Activated CD4-positive, CD25-positive, alpha-beta regulatory T cell (primary cell): ENCODE results near the gene CCDC196.

Experiments
- DNase-seq, 4 experiments: peaks; one replicate each; lab custom pipeline; 2025; lab: John Stamatoyannopoulos, UW

Gene CCDC196

DNA sequence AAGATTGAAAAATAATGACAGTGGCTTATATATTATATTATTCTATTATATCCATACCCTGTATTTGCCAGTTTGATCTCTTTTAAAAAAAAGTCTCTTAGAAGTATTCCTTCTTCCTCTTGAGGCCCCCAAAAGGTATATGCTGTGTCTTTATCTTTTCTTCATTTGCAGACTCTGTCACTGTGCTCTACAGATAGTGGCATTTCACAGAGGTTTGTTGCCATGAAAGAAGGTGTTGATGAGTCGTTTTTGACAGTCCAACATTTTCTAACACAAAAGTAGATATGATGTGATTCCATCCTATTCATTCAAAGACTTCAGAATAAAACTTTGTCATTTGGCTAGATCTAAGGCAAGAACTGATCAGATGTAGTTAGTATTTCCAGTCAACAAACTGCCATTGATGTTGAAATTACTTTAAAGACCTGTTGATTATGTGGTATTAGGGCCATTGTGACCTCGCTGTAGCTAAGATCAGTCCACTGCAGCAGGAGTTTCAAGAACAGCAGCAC is at the start of gene CCDC196:
CCDC196 (plus strand) TSS at position 462 of the 512 bp plus-strand sequence. CDS start 132 bp downstream, outside the sequence.
- no peak for DNase-seq

- no peak for DNase-seq
Observed at GRCh38 chr14:66440801-66441200, 45.4 kb upstream of the CCDC196 start.

GRCh38 chr14:66442953-66443571 is 43.1 kb upstream of the CCDC196 start:
- no peak for DNase-seq

GRCh38 chr14:66443785-66444184 is 42.4 kb upstream of the CCDC196 start:
- DNase-seq: no peak

- DNase-seq: no peak
Observed at GRCh38 chr14:66444271-66444927, 41.8 kb upstream of the CCDC196 start.

DNA sequence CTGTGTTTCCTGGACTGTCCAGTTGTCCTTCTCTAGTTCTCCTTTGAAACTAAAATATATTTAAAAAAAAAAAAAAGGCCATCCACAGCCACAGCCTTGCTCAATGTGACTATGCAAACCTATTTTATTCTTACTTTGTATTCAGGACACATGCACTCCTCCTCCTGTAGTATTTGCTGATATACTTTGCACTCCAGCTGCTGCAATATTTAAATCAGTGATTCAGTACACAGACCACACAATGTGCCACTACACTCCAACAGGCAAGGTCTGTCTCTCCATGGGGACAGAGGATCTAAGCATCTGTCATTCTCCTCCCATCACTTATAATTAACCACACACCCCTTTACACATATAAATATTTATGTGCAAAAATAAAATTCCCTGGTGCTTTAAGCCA is 40.2 kb upstream of the CCDC196 start:
- DNase-seq: no peak

GRCh38 chr14:66453469-66453868 is 32.7 kb upstream of the CCDC196 start:
- DNase-seq: no peak

GRCh38 chr14:66459603-66460002 is 26.6 kb upstream of the CCDC196 start:
- no peak for DNase-seq

DNA sequence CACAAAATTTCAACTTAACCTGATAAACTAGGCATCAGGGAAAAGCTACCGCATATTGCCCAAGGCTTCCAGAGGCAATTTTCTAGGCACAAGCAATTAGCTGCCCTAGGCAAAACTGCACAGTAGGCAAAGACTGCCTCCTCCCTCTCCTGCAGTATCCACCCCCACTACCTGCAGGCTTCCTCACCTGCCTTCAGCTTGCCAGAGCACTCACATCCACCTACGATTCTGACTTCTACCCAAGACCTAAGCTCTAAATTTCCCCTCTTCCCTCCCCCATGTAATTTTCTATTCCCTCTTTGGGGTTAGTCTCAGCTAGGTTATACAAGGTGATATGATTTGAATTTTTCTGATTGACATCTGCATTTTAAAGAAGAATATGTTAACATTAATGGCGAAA is 21.9 kb upstream of the CCDC196 start:
- DNase-seq: no peak

DNA sequence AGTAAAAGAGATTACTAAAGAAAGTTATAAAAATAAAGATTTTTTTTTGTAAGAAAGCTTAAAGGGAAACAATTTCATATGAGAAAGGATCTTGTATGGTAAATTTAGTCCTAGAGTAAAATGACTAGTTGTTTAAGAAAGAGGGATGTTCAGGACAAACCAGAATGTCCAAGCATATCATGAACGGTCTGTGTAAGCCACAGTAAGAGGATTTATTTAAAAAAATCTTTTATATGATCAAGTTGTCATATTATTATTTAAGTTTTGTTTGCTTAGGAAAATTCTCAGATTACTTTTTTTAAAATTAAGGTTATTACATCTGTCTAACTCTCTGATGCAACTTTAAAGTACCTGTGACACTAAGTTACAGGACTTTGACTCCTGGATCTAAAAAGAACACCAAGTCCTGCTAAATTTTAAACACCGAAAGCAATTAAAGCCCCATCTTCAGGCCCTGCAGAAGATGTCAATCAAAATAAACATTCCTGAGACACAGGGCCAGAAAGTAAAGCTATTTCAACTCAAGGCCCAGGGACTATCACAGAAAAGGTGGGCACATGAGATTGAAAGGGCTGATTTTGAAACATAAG is 17.3 kb upstream of the CCDC196 start:
- no peak for DNase-seq

- no peak for DNase-seq
Observed at GRCh38 chr14:66471584-66471983, 14.6 kb upstream of the CCDC196 start.

GRCh38 chr14:66472251-66472650 is 13.9 kb upstream of the CCDC196 start:
- no peak for DNase-seq

DNA sequence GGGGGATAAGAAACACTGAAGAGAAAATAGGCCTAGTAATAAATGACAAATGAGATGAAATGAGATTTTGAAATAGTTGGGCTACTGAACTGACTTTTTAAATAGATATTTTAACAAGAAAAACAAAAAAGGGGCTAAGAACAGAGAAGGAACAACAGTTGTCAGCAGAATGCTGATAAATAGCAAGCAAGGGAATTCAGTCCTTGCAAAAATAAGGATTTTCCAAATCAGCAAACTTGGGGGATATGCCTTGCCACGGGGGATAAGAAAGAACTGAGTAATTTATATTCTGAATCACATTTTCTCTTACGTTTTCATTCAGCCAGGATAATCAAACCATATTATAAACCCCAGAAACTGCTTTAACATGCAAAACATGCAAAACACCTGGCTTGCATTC is 12.9 kb upstream of the CCDC196 start:
- DNase-seq: no peak

DNA sequence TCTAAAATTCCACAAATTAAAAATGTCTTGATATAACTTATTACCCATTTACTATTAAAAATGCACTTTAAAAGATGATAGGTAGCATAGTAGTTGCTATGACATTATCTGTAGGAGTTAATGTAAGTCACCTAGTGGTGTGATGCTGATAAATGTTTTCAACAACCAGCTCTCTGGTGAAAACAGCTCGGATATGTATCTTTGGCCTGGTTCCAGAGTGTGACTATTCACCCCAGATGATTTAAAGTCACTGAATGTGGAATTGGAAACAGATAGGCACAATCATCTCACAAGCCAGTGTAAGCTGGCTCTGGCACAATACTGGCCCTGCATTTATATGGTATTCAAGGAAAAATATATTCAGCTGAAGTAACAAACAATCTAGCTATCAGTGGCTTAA is 9.2 kb upstream of the CCDC196 start:
- DNase-seq: no peak

- DNase-seq: no peak
Observed at GRCh38 chr14:66477567-66477966, 8.6 kb upstream of the CCDC196 start.

DNA sequence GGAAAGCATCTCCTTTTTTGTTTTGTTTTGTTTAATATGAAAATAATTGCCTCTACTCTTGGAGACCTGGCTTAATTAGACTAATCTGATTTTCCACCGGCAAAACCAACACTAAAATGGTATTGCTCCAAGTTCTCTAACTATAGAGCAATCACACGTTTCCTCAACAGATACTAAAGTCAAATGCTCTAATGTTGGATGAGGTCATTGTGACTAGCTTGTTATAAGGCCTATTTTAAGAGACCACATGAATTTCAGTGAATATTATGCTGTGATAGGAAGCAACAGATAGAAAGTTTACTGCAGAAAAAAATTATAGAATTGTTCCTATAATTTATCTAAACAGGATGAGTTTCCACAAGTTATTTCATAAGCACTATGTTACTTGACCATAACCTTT is 3.3 kb upstream of the CCDC196 start:
- DNase-seq: no peak

GRCh38 chr14:66483322-66483721 is 2.8 kb upstream of the CCDC196 start:
- DNase-seq: no peak

DNA sequence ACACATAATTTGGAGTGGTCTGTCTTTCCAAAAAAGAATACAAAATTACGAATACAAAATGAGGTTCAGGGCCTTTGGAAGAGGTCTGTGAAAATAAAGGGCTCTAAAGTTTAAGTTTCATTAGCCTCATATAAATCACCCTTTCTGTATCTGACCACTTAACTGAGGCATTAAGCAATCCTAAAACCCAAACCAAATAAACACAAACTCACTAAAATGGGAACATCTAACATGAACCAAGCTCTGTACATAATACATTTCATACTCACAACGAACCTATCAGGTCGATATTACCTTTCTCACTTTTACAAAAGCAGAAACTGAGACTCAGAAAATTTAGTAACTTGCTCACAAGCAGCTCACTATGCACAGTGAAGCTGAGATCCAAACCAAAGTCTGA is 1.1 kb upstream of the CCDC196 start:
- DNase-seq: no peak

- no peak for DNase-seq
Observed at GRCh38 chr14:66487164-66487563, 993 bp downstream of the CCDC196 start.

DNA sequence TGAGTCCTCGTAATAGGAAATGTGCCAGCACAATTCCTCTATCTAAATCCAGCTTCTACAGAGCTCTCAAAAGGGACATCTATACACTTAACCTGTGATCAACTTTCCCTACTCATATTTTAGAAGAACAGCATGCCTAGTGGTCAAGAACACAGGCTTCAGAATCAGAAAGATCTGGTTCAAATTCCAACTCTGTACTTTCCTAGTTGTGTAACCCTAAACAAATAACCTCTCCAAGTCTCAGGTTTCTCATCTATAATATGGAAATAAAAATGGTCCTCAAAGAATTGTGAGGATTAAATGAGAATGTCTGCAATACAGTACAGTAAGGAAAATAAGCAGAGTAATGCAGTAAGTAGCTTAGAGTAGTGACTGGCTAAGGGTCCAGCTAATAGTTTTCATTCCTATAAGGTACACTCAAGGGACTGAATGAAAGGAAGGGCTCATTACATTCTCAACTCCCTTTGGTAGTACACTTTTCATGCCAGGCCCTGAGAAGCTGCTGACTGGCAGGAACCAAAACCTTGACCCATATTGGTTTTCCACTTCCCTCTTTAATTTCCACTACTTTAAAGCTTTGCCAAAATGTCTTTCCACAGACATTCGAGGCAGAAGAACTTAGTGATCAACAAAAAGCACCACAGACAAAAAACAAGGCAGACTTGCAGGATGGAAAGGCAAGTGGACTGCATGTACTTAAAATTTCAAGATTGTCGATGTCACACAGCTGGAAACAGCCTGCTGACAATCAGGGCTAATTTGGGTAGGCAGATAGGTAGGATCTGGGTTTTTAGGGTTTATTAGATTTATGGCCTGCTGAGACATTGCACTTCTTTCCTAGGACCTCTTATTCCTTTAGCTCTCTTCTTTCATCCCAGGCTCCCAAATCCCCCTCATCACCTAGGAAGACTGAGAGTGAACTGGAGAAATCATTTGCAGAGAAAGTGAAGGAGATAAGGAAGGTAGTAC is 4.3 kb downstream of the CCDC196 start:
- DNase-seq: no peak

- DNase-seq: no peak
Observed at GRCh38 chr14:66493750-66494149, 7.6 kb downstream of the CCDC196 start.
